Endodermal cell (in vitro differentiated cells): Measurements from ENCODE around the gene DRAM1. TPM values are rescaled to one million over a fixed set of nuclear protein-coding genes. Genes with fewer than 3 reads are reported as not detected.
A peak's percentile ranks its signal among the peaks of the same experiment; 100 is the strongest.

Experiments used
- DNase-seq: peaks from one replicate; pipeline ENCODE4 v3.0.0-alpha.2; 2017
- H3K27ac ChIP-seq: 2 replicates; pipeline ENCODE4 v1.5.1; 2013; ENCODE audit warnings: mild to moderate bottlenecking, low read depth, low read length, moderate library complexity
- H3K27me3 ChIP-seq: 2 replicates; pipeline ENCODE4 v1.6.1; 2013; ENCODE audit warnings: mild to moderate bottlenecking, low read length, moderate library complexity; ENCODE audit not compliant: insufficient read depth, control insufficient read depth, poor library complexity, severe bottlenecking
- H3K36me3 ChIP-seq: 2 replicates; pipeline ENCODE4 v1.7.0; 2013; ENCODE audit warnings: mild to moderate bottlenecking, low read length, moderate library complexity; ENCODE audit not compliant: control insufficient read depth, insufficient read depth
- H3K4me1 ChIP-seq: one replicate; pipeline ENCODE4 v1.7.0; 2013; ENCODE audit warnings: low read length; ENCODE audit not compliant: control insufficient read depth, insufficient read depth
- H3K4me3 ChIP-seq: 2 replicates; pipeline ENCODE4 v1.5.1; 2013; ENCODE audit warnings: mild to moderate bottlenecking, low read length, moderate library complexity
- H3K9ac ChIP-seq: 2 replicates; pipeline ENCODE4 v1.6.1; 2013; ENCODE audit warnings: mild to moderate bottlenecking, low read length, moderate library complexity; ENCODE audit not compliant: poor library complexity, severe bottlenecking; ENCODE audit errors: extremely low read depth
- H3K9me3 ChIP-seq: 2 replicates; pipeline ENCODE4 v1.6.1; 2013; ENCODE audit warnings: mild to moderate bottlenecking, low read length, moderate library complexity; ENCODE audit not compliant: control insufficient read depth
- H3K27ac Mint-ChIP-seq: 2 replicates; pipeline ENCODE4 v1.8.0; 2020; ENCODE audit warnings: mixed read lengths
- H3K27me3 Mint-ChIP-seq: 2 replicates; pipeline ENCODE4 v1.8.0; 2021; ENCODE audit warnings: mild to moderate bottlenecking, mixed read lengths; ENCODE audit not compliant: insufficient read depth
- H3K36me3 Mint-ChIP-seq: 2 replicates; pipeline ENCODE4 v1.8.0; 2020; ENCODE audit warnings: low read depth, mixed read lengths
- H3K4me1 Mint-ChIP-seq: 2 replicates; pipeline ENCODE4 v1.8.0; 2020; ENCODE audit warnings: mixed read lengths
- H3K4me3 Mint-ChIP-seq: 2 replicates; pipeline ENCODE4 v1.8.0; 2020; ENCODE audit warnings: mild to moderate bottlenecking, moderate library complexity, mixed read lengths
- H3K9me3 Mint-ChIP-seq: 2 replicates; pipeline ENCODE4 v1.8.0; 2020; ENCODE audit warnings: mild to moderate bottlenecking, mixed read lengths
- WGBS, 2 experiments: methylation state at CpG; one replicate each; pipeline versions ENCODE4 v1.1.5 to v1.1.7; 2013; ENCODE audit warnings: missing lambda C conversion rate in 2 of 2, mixed read lengths in 1 of 2; ENCODE audit not compliant: insufficient coverage in 1 of 2, insufficient read length in 1 of 2; 5-methylcytosine and 5-hydroxymethylcytosine counted together
- total RNA-seq, 2 donors: library from RNA; stranded (reverse); fragmentation: NEBNext Ultra II Directional in 1 of 2; extraction: Animal tissue kit (Norgen Biotek cat#: 25700) in 1 of 2; gene quantifications; 2 replicates in 1 of 2; 3 replicates in 1 of 2; pipeline ENCODE4 v1.2.1, GENCODE V29; 2021
- TF ChIP-seq, protein P1 (sequence below): fragments of 200-600 bp; sonication (generic); conservative IDR thresholded peaks from 2 replicates; pipeline ENCODE4 v1.5.0; 2021; ENCODE audit warnings: antibody characterized with exemption, mild to moderate bottlenecking

DRAM1 gene
- total RNA-seq, 2 donors from 2014 or later = 0.91 to 1.3 TPM

DNA sequence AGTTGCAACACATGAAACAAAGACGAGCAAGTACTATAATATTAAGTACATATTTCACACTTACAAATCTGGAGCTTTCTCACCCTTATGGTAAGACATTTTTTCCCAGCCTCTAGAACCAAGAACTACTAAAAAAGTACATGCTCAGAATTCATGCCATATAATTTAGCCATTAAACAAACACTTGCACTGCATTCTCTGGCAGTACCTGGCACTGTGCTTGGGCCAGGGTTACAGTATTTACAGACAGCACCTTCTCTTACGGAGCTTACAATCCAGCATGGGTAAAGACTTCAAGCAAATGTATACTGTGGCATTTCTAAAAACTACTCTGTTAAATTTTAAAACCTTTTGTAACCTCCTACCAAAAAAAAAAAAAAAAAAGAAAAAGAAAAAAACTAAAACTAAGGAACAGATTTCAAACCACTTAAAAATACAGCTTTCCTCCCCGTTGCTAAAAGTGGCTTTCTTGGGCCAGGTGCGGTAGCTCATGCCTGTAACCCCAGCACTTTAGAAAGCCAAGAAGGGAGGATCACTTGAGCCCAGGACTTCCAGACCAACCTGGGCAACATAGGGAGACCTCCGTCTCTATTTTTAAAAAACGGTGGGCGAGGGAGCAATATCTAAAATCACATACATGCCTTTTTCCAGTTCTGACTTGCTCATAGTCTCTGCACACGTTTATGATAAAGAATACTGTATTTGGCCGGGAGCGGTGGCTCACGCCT, 47.6 kb upstream of the DRAM1 start:
- no peaks in the 10 kb centered on the region for H3K36me3 Mint-ChIP-seq
- peak overlapping the region; percentile 87 for H3K27ac Mint-ChIP-seq
- H3K36me3 ChIP-seq = no peaks in the 10 kb centered on the region
- H3K4me1 ChIP-seq = peaks cover 3% of the 10 kb centered on the region
- 19 to 33% methylated on average over 6 to 11 of the region's 11 CpGs for WGBS, 2 experiments
- peak overlapping the region; percentile 77 for H3K9ac ChIP-seq
- DNase-seq = no peak
- no peaks in the 10 kb centered on the region for H3K9me3 Mint-ChIP-seq
- H3K4me3 ChIP-seq = peak overlapping the region; percentile 92
- TF ChIP-seq, protein P1, sequence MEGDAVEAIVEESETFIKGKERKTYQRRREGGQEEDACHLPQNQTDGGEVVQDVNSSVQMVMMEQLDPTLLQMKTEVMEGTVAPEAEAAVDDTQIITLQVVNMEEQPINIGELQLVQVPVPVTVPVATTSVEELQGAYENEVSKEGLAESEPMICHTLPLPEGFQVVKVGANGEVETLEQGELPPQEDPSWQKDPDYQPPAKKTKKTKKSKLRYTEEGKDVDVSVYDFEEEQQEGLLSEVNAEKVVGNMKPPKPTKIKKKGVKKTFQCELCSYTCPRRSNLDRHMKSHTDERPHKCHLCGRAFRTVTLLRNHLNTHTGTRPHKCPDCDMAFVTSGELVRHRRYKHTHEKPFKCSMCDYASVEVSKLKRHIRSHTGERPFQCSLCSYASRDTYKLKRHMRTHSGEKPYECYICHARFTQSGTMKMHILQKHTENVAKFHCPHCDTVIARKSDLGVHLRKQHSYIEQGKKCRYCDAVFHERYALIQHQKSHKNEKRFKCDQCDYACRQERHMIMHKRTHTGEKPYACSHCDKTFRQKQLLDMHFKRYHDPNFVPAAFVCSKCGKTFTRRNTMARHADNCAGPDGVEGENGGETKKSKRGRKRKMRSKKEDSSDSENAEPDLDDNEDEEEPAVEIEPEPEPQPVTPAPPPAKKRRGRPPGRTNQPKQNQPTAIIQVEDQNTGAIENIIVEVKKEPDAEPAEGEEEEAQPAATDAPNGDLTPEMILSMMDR = no peak
- H3K4me3 Mint-ChIP-seq = peak overlapping the region; percentile 91
- H3K4me1 Mint-ChIP-seq = peaks cover 9% of the 10 kb centered on the region
- H3K27me3 ChIP-seq = no peaks in the 10 kb centered on the region
- no peaks in the 10 kb centered on the region for H3K27me3 Mint-ChIP-seq
- no peaks in the 10 kb centered on the region for H3K9me3 ChIP-seq
- no peak overlapping the region for H3K27ac ChIP-seq

DNA sequence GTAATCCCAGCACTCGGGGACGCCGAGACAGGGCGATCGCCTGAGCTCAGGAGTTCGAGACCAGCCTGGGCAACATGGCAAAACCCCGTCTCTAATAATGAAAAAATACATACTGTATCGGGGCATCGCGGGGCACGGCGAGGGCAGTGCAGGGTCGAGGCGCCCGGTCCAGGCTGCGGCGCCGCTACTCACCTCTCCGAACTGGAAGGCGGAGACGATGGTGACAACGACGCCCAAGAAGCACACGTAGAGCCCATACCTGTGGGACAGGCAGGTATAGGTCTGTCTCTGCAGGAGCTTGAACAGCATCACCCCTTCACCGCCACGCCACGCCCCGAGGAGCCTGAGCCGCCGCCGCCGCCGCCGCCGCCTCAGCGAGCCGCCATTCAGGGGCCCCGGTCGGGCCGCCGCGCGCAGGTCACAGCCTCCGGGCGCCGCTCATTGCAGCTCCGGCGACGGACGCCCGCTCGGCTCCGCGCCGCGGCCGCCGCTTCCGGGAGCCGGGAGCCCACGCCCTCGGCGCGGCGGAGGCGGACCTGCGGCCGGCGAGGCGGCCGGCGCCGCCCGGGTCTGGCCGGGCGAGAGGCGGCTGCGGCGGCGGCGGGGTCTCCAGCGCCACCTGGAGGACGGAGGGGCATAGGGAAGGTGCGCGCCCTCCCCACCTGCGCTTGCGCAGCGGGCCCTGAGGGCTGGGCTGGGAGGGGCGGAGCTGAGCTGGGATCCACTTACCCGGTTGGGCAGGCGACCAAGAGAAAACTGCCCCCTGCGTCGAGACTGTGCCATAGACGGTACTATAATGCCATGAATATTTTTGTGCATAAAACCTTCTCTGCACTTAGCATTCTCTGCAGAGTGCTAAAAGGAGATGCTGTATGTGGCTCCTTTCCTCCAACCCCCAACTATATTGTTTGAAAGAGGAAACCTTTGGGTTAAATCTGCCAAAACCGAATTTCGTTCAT, 46.7 kb upstream of the DRAM1 start, which contains the start of gene GNPTAB:
GNPTAB (minus strand) TSS at position 593 of the 959 bp plus-strand sequence; CDS start at position 309, 284 bp downstream.
- Mint-ChIP-seq H3K4me1 (peaks cover 1% of the 10 kb centered on the region), H3K27ac (peak within 1 kb of the TSS; percentile 87), H3K27me3 (no peaks in the 10 kb centered on the region), H3K9me3 (no peaks in the 10 kb centered on the region), H3K4me3 (peak within 1 kb of the TSS; percentile 91), H3K36me3 (no peaks in the 10 kb centered on the region)
- H3K36me3 ChIP-seq = no peaks in the 10 kb centered on the region
- no peaks in the 10 kb centered on the region for H3K9me3 ChIP-seq
- H3K27ac ChIP-seq = no peak within 1 kb of the TSS
- 0 to 1% methylated on average over 32 to 96 of the region's 96 CpGs for WGBS, 2 experiments
- TF ChIP-seq, protein P1 = peak; percentile 79
- no peaks in the 10 kb centered on the region for H3K4me1 ChIP-seq
- peak; percentile 99 for DNase-seq
- H3K9ac ChIP-seq = peak within 1 kb of the TSS; percentile 77
- no peaks in the 10 kb centered on the region for H3K27me3 ChIP-seq
- H3K4me3 ChIP-seq = peak within 1 kb of the TSS; percentile 92

DNA sequence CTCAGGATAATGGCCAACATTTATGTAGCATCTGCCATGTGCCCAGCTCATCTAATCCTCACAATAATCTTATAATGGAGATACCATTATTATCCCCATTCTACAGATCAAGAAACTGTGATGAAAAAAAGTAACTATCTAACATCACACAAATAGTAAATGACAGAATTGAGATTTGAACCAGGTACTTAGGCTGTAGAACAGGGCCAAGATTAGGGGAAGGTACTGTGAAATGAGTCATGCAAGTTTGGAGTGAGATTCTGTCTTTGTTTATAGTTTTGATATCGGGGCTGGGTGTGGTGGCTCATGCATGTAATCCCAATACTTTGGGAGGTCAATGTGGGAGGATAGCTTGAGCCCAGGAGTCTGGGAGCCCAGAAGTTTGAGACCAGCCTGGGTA, 45.4 kb upstream of the DRAM1 start:
- Histone ChIP-seq H3K9me3 (no peaks in the 10 kb centered on the region), H3K27ac (no peak overlapping the region), H3K4me3 (no peak overlapping the region), H3K9ac (no peak overlapping the region), H3K36me3 (no peaks in the 10 kb centered on the region), H3K27me3 (no peaks in the 10 kb centered on the region), H3K4me1 (no peaks in the 10 kb centered on the region)
- DNase-seq = no peak
- H3K27ac Mint-ChIP-seq = no peak overlapping the region
- TF ChIP-seq, protein P1 = no peak
- no peak overlapping the region for H3K4me3 Mint-ChIP-seq
- no peaks in the 10 kb centered on the region for H3K27me3 Mint-ChIP-seq
- H3K36me3 Mint-ChIP-seq = no peaks in the 10 kb centered on the region
- 100% methylated on average over 1 of the region's 1 CpG for WGBS, 2 experiments
- no peaks in the 10 kb centered on the region for H3K9me3 Mint-ChIP-seq
- H3K4me1 Mint-ChIP-seq = peaks cover 1% of the 10 kb centered on the region
